Hepatocyte (in vitro differentiated cells): ENCODE results near the gene INPP5B.

Experiments
- CTCF ChIP-seq: fragments of 200-600 bp; sonication (generic); IDR thresholded peaks from 2 replicates; pipeline ENCODE4 v1.5.1; 2016; ENCODE audit warnings: antibody characterized with exemption, mild to moderate bottlenecking; ENCODE audit not compliant: poor library complexity
- EZH2 ChIP-seq: fragments of 200-600 bp; sonication (generic); IDR thresholded peaks from 2 replicates; pipeline ENCODE4 v1.6.1; 2016; ENCODE audit warnings: antibody characterized with exemption, mild to moderate bottlenecking, borderline replicate concordance
- EZH2phosphoT487 ChIP-seq: fragments of 200-600 bp; sonication (generic); IDR thresholded peaks from one replicate; pipeline ENCODE4 v1.6.1; 2018; ENCODE audit warnings: antibody characterized with exemption, mild to moderate bottlenecking, low read depth, moderate library complexity; ENCODE audit not compliant: unreplicated experiment, severe bottlenecking

DNA sequence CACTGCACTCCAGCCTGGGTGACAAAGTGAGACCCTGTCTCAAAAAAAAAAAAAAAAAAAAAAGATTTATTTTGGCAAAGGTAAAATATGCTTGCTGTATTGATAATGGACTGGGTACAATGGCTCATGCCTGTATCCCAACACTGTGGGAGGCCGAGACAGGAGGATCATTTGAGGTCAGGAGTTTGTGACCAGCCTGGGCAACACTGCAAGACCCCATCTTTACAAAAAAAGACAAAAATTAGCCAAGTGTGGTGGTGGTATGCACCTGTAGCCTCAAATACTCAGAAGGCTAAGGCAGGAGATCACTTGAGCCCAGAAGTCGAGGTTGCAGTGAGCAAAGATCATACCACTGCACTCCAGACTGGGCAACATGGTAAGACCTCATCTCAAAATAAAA is 36.7 kb upstream of the INPP5B start:
- TF ChIP-seq CTCF: no peak
- TF ChIP-seq EZH2: no peak
- no peak for TF ChIP-seq EZH2phosphoT487
